A549 treated with AZD2906 at 1 μM for 4 hours (cell line): ENCODE results near the gene PELI1. TPM values are rescaled to one million over a fixed set of nuclear protein-coding genes. Genes with fewer than 3 reads are reported as not detected.

Source experiments
- total RNA-seq: library from RNA; stranded (reverse); fragments of 200-300 nt; extraction: Qiagen RNA extraction; gene quantifications from 5 replicates; pipeline ENCODE4 v1.2.3, GENCODE V29; 2022

Gene PELI1
- 1.1 to 1.7 TPM (median 1.3 TPM) in 5 replicates for total RNA-seq

GRCh38 chr2:64144057-64145013, at the start of gene PELI1:
TSS of gene PELI1 (minus strand) at chr2:64144420. CDS start at chr2:64108310, 36,110 bp downstream.

Other genes with a start within 250 kb of the PELI1 start
- 11.4 to 15.5 TPM (median 14.1 TPM) in 5 replicates for gene VPS54, start 125.0 kb downstream of the PELI1 start, total RNA-seq